ENCODE measurements around the gene TRIM10.

DNA sequence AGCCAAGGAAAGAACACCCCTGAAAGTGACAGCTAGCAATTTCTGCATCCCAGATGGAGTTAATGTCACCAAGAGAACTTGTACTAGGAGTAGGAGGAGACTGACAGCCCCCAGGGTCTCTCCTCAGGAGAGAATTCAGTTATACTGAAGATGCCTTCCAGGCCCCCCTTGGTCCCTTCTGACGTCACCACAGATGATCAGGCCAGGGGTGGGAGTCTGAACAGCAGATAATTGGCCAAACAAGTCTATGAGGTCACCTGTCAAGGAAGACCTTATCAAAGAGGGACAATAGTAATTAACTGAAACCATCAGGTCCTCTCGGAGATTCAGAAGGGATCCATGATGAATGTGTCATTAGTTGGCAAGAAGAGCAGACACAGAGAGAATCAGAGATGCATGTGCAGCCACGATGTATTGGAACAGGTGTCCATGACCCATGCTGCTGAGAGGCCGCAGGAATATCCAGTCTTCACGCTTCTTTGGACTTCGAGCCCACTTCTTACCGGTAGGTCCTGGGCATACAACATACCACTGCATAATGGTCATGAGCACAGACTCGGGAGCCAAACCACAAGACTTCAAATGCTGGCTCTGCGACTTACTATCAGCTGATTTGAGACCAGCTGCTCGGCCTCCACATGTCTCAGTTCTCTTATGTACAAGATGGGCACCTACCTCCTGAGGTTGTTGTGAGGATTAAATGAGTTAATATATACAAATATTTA lies 10.2 kb downstream of the TRIM10 start:
- TF ChIP-seq, protein P1, sequence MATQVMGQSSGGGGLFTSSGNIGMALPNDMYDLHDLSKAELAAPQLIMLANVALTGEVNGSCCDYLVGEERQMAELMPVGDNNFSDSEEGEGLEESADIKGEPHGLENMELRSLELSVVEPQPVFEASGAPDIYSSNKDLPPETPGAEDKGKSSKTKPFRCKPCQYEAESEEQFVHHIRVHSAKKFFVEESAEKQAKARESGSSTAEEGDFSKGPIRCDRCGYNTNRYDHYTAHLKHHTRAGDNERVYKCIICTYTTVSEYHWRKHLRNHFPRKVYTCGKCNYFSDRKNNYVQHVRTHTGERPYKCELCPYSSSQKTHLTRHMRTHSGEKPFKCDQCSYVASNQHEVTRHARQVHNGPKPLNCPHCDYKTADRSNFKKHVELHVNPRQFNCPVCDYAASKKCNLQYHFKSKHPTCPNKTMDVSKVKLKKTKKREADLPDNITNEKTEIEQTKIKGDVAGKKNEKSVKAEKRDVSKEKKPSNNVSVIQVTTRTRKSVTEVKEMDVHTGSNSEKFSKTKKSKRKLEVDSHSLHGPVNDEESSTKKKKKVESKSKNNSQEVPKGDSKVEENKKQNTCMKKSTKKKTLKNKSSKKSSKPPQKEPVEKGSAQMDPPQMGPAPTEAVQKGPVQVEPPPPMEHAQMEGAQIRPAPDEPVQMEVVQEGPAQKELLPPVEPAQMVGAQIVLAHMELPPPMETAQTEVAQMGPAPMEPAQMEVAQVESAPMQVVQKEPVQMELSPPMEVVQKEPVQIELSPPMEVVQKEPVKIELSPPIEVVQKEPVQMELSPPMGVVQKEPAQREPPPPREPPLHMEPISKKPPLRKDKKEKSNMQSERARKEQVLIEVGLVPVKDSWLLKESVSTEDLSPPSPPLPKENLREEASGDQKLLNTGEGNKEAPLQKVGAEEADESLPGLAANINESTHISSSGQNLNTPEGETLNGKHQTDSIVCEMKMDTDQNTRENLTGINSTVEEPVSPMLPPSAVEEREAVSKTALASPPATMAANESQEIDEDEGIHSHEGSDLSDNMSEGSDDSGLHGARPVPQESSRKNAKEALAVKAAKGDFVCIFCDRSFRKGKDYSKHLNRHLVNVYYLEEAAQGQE (IDR thresholded peaks at IDR 0.05; ENCODE audit: low read depth) = no peak
- TF ChIP-seq MAX (IDR thresholded peaks at IDR 0.05) (no peak), TEAD4 (IDR thresholded peaks at IDR 0.05) (no peak), RAD21 (IDR thresholded peaks at IDR 0.05; ENCODE audit: low read depth) (no peak), CREB1 (IDR thresholded peaks at IDR 0.05; ENCODE audit: low read depth) (no peak), USF1 (IDR thresholded peaks at IDR 0.05) (no peak), YY1 (IDR thresholded peaks at IDR 0.05; ENCODE audit: low read depth) (no peak), EP300 (IDR thresholded peaks at IDR 0.05; ENCODE audit: borderline replicate concordance) (no peak), EGR1 (IDR thresholded peaks at IDR 0.05) (no peak), TAF1 (IDR thresholded peaks at IDR 0.05; ENCODE audit: low read depth) (no peak), NFIC (IDR thresholded peaks at IDR 0.05) (no peak)

Data from Ishikawa (cell line).